SK-N-MC (cell line): ENCODE results near the gene SEC31B.

Source experiments
- DNase-seq: peaks from one replicate; pipeline ENCODE4 v3.0.0-alpha.2; 2011; ENCODE audit warnings: low read depth, low spot score
- H3K27ac ChIP-seq: fragments of 200-600 bp; sonication (generic); 2 replicates; pipeline ENCODE4 v1.5.1; 2016; ENCODE audit warnings: mixed run types
- H3K36me3 ChIP-seq: fragments of 200-600 bp; sonication (generic); 2 replicates; pipeline ENCODE4 v1.6.1; 2017; ENCODE audit warnings: antibody characterized with exemption, low read length, mixed read lengths; ENCODE audit not compliant: insufficient read depth
- H3K4me3 ChIP-seq: fragments of 200-600 bp; sonication (generic); 2 replicates; pipeline ENCODE4 v1.5.1; 2016
- H3K9ac ChIP-seq: fragments of 200-600 bp; sonication (generic); 2 replicates; pipeline ENCODE4 v1.8.0; 2017; ENCODE audit warnings: mixed run types, mixed read lengths; ENCODE audit not compliant: insufficient read length
- H3K9me3 ChIP-seq: fragments of 200-600 bp; sonication (generic); 2 replicates; pipeline ENCODE4 v1.6.1; 2017; ENCODE audit warnings: low read depth, mild to moderate bottlenecking, antibody characterized with exemption, low read length, moderate library complexity, mixed read lengths
- EZH2 ChIP-seq: fragments of 200-600 bp; sonication (generic); IDR thresholded peaks from one replicate; pipeline ENCODE4 v1.6.1; 2017; ENCODE audit warnings: antibody characterized with exemption
- FOXP2 ChIP-seq: optimal IDR thresholded peaks from 2 replicates; pipeline ENCODE3; 2011; ENCODE audit warnings: mild to moderate bottlenecking, moderate library complexity; ENCODE audit not compliant: insufficient read depth; ENCODE audit errors: extremely low read length, control extremely low read depth
- POLR2AphosphoS5 ChIP-seq: IDR thresholded peaks from 2 replicates; pipeline ENCODE4 v1.6.1; 2012; ENCODE audit warnings: mild to moderate bottlenecking, low read depth, low read length, borderline replicate concordance

The SEC31B gene, protein sequence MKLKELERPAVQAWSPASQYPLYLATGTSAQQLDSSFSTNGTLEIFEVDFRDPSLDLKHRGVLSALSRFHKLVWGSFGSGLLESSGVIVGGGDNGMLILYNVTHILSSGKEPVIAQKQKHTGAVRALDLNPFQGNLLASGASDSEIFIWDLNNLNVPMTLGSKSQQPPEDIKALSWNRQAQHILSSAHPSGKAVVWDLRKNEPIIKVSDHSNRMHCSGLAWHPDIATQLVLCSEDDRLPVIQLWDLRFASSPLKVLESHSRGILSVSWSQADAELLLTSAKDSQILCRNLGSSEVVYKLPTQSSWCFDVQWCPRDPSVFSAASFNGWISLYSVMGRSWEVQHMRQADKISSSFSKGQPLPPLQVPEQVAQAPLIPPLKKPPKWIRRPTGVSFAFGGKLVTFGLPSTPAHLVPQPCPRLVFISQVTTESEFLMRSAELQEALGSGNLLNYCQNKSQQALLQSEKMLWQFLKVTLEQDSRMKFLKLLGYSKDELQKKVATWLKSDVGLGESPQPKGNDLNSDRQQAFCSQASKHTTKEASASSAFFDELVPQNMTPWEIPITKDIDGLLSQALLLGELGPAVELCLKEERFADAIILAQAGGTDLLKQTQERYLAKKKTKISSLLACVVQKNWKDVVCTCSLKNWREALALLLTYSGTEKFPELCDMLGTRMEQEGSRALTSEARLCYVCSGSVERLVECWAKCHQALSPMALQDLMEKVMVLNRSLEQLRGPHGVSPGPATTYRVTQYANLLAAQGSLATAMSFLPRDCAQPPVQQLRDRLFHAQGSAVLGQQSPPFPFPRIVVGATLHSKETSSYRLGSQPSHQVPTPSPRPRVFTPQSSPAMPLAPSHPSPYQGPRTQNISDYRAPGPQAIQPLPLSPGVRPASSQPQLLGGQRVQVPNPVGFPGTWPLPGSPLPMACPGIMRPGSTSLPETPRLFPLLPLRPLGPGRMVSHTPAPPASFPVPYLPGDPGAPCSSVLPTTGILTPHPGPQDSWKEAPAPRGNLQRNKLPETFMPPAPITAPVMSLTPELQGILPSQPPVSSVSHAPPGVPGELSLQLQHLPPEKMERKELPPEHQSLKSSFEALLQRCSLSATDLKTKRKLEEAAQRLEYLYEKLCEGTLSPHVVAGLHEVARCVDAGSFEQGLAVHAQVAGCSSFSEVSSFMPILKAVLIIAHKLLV

DNA sequence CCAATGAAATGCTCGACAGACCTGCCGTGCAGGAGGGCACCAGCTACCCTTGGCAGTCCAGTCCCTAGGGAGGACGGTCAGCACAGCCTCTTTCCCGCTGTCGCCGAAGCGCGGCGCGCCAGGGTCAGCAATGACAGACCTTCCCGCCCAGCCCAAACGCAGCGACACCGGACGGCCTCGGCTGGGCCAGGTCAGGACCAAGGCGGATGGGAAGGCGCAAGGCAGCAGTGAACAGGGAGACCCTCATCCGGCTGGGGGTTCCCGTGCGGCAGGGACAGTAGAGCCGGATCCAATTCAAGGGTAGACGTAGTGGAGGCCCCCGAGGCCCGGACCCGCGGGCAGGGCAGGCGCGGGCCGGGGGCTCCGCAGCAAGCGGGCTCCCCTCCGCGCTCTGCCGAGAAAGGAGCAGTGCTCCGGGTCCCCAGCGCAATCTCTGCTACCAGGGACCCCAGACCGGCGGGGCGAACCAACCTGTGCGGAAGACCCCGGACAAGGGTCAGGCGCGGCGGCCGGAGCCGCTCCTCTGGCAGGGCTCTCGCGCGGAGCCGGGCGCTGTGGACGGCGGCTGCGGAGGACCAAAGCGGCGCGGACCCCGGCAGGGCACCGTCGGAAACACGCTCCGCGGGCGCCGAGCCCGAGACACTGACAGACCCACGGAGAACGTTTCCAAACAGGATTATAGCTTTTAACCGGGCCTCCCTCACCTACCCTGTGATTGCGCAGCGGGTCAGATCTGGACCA is at the start of gene SEC31B:
TSS of gene SEC31B (minus strand) at position 551 of the 741 bp plus-strand sequence. CDS start 2,909 bp downstream, outside the sequence.
- Histone ChIP-seq H3K4me3 (no peak within 1 kb of the TSS), H3K9me3 (no peaks in the 10 kb centered on the region), H3K9ac (no peak within 1 kb of the TSS), H3K36me3 (no peaks in the 10 kb centered on the region; the same call in 1 of the 2 replicates), H3K27ac (no peak within 1 kb of the TSS)
- TF ChIP-seq FOXP2, result no peak
- TF ChIP-seq POLR2AphosphoS5, result no peak
- TF ChIP-seq EZH2, result no peak
- DNase-seq, result no peak

DNA sequence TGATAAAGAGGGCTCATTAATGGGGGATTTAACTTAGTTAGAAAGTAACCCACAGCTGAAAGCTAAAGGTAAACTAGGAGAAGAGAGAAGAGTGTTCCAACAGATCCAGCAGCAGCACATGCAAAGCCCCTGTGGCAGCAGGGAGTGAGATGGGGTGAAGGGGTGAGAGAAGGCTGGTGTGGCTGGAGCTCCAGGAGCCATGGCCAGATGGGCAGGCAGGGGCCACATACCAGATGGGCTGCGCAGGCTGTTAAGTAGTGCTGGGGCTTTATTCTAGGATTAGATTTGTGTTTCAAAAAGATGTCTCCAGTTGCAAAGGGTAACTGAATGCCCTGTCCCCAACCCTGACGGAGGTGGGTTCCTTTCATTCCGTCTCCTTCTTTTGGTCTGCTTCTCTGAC is 49.3 kb upstream of the SEC31B start:
- Histone ChIP-seq H3K27ac (no peak overlapping the region), H3K9ac (no peak overlapping the region), H3K4me3 (no peak overlapping the region), H3K9me3 (no peaks in the 10 kb centered on the region), H3K36me3 (no peaks in the 10 kb centered on the region)
- DNase-seq, result no peak
- TF ChIP-seq FOXP2, result no peak

DNA sequence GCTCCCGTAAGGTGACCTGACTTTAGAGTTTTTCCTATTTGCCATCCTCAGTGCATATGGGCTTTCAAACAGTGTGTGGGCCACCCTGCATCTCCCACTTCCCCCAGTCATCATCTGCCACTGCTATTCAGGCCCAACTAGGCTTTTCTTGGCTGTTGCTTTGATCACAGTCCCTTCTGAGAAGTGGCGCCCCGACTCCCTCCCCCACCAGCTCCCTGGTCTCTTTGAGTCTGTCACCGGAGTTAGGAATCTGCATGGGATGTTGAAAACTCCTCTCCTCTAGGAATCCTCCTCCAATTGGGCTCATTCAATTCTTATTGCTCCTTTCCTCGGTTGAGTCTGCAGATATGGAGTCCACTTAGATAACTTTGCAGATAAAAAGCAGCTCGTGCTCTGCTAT is 48.2 kb upstream of the SEC31B start:
- H3K9ac ChIP-seq, result no peak overlapping the region
- H3K27ac ChIP-seq, result no peak overlapping the region
- DNase-seq, result no peak
- TF ChIP-seq FOXP2, result no peak
- TF ChIP-seq EZH2, result no peak
- no peak for TF ChIP-seq POLR2AphosphoS5
- H3K36me3 ChIP-seq, result no peaks in the 10 kb centered on the region
- no peaks in the 10 kb centered on the region for H3K9me3 ChIP-seq
- no peak overlapping the region for H3K4me3 ChIP-seq

DNA sequence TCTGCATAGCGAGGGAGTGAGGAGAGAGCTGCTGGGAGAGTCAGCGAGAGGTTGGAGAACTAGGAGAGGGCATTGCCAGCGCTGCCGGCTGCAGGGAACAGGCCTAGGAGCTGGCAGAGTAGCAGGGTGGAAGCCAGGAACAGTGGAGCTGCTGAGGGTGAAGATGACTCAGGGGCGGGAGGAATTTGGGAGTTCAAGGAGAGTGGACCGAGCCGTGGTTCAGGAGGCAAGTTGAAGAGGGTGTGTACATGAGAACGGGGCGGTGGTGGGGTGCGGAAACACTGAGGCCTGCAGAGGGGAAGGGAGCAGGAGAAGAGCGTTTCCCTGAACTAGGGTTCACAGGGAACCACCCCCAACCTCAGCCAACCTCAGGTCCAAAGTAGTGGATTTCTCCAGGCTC is 47.6 kb upstream of the SEC31B start:
- TF ChIP-seq FOXP2 (no peak), EZH2 (no peak), POLR2AphosphoS5 (no peak)
- H3K27ac ChIP-seq, result no peak overlapping the region
- H3K9me3 ChIP-seq, result no peaks in the 10 kb centered on the region
- no peak overlapping the region for H3K4me3 ChIP-seq
- H3K36me3 ChIP-seq, result no peaks in the 10 kb centered on the region
- no peak overlapping the region for H3K9ac ChIP-seq
- no peak for DNase-seq

DNA sequence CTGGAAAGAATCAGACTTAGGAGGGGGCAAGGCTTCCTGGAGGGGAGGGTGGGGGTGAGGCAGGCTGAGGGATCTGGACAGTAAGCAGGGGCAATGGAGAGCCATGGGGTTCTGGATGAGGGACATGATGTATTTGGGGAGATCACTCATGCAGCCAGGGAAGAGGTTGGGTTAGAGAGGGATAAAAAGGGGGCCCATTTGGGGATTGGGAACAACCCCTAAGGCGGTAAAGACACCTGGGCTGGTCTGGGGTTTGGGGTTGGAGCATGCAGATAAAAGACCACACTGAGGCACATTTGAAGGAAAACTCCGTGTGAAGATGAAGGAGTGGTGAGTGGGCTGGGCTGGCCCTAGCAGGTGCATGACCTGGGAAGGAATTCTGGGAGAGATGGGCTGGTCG is 46.9 kb upstream of the SEC31B start:
- no peak overlapping the region for H3K9ac ChIP-seq
- no peak for DNase-seq

DNA sequence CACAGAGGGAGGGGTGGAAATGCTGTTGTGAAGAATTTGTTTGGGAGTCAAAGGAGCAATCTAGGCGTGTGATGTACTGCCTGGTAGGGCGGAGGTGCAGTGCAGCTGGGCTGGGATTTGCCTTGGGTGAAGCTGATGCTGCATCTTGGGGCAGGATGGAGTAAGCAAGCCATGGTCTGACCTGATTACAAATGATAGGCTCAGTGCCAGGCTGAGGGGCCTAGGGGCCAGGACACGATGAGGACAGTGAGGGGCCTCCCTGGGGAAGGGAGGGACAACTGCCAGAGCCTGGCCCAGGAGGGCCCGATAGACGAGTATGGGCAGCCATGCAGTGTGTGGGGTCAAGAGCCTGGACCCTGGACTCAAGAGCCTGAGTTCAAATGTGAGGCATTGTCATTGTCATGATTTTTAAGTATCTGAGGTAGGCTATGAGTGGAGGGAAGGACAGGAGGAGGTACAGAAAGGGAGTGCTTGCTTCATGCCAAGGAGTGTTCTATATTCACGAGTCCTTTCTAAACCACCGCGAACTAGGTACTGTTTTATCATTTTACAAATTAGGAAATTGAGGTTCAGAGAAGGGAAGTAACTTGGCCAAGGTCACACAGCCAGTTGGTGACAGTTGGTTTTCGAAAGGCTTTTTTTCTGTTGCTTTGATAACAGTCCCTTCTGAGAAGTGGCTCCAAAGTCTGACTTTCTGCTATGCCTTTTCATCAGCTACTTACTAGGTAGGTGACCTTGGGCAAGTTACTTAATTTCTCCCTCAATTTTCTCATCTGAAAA is 45.7 kb upstream of the SEC31B start:
- Histone ChIP-seq H3K27ac (no peak overlapping the region), H3K9me3 (no peaks in the 10 kb centered on the region), H3K4me3 (no peak overlapping the region), H3K36me3 (no peaks in the 10 kb centered on the region), H3K9ac (no peak overlapping the region)
- TF ChIP-seq POLR2AphosphoS5 (no peak), FOXP2 (no peak), EZH2 (no peak)
- DNase-seq, result no peak

More for the DNA sequence above, 46.9 kb upstream of the SEC31B start:
- no peaks in the 10 kb centered on the region for H3K9me3 ChIP-seq
- H3K27ac ChIP-seq, result no peak overlapping the region
- TF ChIP-seq POLR2AphosphoS5 (no peak), FOXP2 (no peak), EZH2 (no peak)
- no peaks in the 10 kb centered on the region for H3K36me3 ChIP-seq
- no peak overlapping the region for H3K4me3 ChIP-seq

DNA sequence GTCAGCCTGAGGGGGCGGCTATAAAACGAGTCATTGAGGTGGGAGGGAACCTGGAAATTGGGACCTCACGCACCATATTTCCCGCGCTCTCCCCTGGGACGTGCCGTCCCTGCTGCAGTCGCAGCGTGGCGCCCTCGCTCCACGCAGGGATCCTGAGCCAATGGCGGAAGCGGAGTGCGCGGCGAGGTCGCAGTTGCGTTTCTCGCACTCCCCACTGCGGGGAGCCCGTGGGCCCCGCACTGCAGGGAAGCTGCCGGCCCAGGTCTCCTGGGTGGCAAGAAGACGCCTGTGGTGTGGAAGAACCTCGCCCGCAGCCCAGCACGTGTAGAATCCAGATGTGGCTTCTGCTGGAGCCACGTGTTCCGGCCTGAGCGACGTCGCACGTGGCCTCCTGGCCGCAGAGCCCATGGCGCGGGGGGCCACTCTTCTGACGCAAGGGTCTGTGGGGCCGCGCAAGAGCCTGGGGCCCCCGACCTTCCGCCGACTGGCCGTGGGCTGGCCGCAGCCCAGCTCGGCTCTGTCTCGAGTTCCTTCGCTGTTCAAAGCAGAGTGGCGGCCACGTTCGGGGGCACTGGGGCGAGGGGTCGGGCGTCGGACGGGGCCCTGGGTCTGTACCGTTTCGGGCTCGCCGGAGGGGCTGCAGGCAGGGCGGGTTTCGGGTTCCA is 42.5 kb upstream of the SEC31B start:
- TF ChIP-seq POLR2AphosphoS5, result no peak; the same call in 1 of the 2 replicates
- TF ChIP-seq EZH2, result no peak
- no peak for TF ChIP-seq FOXP2
- Histone ChIP-seq H3K9ac (no peak overlapping the region), H3K9me3 (no peaks in the 10 kb centered on the region), H3K27ac (no peak overlapping the region), H3K4me3 (no peak overlapping the region), H3K36me3 (no peaks in the 10 kb centered on the region)
- no peak for DNase-seq
